8988T (cell line): ENCODE measurements around the gene CPEB4.

ENCODE experiments used
- DNase-seq: peaks from one replicate; pipeline ENCODE4 v3.0.0; 2011

Gene CPEB4

GRCh38 chr5:173887610-173888472 is at the start of gene CPEB4:
TSS of gene CPEB4 (plus strand) at chr5:173888349. CDS start at chr5:173889734, 1,385 bp downstream.
- DNase-seq: peak; percentile 95

- no peak for DNase-seq
These were observed 48.9 kb upstream of the CPEB4 start for GRCh38 chr5:173839117-173839713.

- DNase-seq: no peak
These were observed 47.8 kb upstream of the CPEB4 start for GRCh38 chr5:173840111-173840983.

- no peak for DNase-seq
These were observed 46.4 kb upstream of the CPEB4 start for GRCh38 chr5:173841710-173842109.

- no peak for DNase-seq
These were observed 44.4 kb upstream of the CPEB4 start for GRCh38 chr5:173843794-173844193.

DNA sequence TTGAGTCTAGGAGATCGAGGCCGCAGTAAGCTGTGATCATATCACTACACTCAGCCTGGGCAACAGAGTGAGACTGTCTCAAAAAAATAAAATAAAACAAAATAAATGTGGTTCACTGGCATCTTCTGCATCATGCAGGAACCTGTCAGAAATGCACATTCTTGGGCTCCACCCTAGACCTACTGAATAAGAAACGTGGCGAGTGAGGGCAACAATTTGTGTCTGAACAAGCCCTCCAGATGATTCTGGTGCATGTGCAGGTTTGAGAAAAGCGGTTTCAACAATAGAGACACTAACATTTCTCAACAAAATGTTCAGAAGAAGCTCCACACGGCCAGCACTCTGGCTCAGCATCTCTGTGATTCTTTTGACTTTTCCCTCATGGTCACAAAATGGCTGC is 42.8 kb upstream of the CPEB4 start:
- no peak for DNase-seq

DNA sequence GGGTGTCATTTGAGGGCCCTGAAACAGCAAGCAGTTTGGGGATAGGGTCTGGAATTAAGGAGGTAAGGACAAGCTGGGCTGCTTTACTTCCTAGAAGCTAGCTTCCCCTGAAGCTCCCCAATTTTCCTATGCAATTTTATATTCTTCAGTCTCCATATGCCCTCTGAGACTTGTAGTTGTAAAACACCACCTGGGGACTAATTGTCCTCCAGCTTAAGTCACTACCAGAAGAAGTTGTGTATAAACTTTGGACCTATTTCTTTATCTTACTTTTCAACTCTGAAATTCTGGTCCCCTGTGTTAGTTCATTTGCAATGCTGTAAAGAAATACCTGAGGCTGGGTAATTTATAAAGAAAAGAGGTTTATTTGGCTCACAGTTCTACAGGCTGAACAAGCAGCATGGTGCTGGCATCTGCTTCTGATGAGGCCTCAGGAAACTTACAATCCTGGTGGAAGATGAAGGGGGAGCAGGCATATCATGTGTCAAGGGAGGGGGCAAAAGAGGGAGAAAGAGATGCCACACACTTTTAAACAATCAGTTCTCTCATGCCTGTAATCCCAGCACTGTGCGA is 41.1 kb upstream of the CPEB4 start:
- no peak for DNase-seq

DNA sequence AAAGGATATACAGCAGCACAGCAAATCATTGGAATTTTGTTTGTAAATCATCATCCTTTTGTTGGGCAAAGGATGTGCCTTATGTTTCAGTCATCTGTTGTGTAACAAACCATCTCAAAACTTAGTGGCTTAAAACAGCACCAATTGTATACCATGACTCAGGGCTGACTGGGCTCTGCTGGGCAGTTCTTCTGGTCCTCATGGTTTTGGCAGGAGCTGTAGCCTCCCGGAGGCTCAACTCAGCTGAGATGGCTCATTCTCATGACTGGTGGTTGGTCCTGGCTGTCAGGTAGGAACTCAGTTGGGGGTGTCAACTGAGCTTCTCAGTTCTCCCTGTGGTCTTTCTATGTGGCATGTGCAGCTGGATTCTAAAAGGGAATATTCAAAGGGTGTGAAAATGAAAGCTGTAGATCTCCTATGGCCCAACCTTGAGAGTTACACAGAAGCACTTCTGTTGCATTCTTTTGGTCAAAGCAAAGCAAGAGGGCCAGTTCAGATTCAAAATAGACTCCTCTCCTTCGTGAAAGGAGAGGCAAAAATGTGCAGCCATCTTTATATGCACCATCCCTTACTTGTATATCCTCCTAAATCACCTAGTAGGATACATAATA is 39.1 kb upstream of the CPEB4 start:
- DNase-seq: no peak

DNA sequence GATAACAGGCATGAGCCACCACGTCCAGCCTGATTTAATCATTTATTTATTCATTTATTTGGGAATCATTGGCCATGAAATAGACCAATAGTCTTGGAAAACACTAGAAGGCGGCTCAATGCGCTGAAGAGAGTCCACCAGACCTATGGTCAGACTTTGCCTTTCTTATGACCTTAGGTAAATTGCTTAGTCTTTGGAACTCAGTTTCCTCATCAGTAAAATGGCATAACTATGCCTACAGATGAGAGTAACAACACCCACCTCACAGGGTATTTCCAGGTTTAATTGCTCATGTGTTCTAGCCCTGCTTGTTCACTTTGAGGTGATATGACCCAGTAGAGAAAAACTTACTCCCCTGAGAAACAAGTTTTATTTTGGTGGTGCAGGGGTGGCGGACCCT is 38.2 kb upstream of the CPEB4 start:
- DNase-seq: no peak

GRCh38 chr5:173850659-173851058 is 37.5 kb upstream of the CPEB4 start:
- no peak for DNase-seq

GRCh38 chr5:173851595-173852243 is 36.4 kb upstream of the CPEB4 start:
- no peak for DNase-seq

GRCh38 chr5:173852790-173853359 is 35.3 kb upstream of the CPEB4 start:
- DNase-seq: no peak

- no peak for DNase-seq
These were observed 34.6 kb upstream of the CPEB4 start for GRCh38 chr5:173853370-173854131.

- DNase-seq: no peak
These were observed 32.8 kb upstream of the CPEB4 start for GRCh38 chr5:173855162-173855994.

GRCh38 chr5:173855995-173856656 is 32.0 kb upstream of the CPEB4 start:
- DNase-seq: no peak

GRCh38 chr5:173857234-173857633 is 30.9 kb upstream of the CPEB4 start:
- no peak for DNase-seq

DNA sequence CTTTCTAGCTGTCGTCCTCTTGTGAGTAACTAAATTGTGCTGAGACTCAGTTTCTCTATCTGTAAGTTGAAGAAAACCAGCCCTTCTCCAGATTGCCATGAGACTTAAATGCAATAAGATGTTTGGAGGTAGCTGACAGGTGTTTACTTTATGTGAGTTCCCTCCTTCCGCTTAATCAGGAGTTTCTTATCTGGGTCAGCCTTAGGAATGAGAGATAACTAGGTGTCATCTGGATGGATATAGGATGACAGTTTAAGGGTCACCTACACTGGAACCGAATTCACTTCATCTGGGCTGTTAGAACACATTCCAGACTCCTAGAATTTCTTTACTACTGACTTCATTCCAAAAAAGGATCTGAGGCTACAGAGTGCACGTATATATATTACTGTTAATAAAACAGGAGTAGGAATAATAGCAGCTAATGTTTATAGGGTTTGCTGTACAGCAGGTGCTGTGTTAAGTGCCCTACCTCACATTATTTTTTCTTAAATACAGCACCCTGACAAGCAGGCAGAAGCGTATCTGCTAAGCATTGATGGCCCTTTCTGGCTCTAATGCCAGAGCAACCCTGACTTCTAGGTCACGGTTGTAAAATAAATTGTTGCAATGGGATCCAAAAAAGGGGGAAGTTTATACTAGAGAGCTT is 30.0 kb upstream of the CPEB4 start:
- no peak for DNase-seq

DNA sequence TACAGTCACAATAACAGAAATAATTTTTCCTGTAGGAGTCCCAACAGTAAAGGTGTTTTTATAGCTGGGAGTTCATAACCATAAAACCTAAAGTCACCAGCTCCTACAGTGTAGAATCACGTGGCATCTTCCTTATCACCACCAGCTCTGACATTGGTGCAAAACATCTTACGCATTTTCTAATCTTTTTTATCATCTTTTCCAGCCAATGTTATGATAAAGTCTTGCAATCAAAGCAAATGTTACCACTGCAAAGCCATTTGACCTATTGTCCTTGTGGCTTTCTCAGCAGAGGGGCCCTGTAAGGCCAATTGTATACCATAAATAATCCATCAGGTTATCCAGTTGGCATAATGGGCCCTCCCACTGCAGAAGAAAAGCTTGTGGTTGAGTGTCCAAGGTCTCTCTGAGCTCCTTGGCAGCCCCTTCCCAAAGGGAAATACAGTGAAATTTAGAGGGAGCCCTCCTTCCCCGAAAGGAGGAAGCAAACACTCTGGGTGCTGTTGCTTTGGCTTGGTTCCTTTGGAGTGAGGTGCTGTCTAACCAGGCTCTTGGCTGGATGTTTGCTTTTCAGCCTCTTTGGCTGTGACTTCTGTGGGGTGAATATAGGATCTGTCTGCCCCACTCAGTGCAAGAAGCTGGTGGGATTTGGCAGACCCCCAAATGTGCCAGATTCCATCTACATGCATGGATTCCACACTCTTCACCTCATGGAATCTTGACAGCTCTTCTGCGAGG is 29.3 kb upstream of the CPEB4 start:
- DNase-seq: no peak
